ENCODE data around the gene GSG1L.

Gene GSG1L

DNA sequence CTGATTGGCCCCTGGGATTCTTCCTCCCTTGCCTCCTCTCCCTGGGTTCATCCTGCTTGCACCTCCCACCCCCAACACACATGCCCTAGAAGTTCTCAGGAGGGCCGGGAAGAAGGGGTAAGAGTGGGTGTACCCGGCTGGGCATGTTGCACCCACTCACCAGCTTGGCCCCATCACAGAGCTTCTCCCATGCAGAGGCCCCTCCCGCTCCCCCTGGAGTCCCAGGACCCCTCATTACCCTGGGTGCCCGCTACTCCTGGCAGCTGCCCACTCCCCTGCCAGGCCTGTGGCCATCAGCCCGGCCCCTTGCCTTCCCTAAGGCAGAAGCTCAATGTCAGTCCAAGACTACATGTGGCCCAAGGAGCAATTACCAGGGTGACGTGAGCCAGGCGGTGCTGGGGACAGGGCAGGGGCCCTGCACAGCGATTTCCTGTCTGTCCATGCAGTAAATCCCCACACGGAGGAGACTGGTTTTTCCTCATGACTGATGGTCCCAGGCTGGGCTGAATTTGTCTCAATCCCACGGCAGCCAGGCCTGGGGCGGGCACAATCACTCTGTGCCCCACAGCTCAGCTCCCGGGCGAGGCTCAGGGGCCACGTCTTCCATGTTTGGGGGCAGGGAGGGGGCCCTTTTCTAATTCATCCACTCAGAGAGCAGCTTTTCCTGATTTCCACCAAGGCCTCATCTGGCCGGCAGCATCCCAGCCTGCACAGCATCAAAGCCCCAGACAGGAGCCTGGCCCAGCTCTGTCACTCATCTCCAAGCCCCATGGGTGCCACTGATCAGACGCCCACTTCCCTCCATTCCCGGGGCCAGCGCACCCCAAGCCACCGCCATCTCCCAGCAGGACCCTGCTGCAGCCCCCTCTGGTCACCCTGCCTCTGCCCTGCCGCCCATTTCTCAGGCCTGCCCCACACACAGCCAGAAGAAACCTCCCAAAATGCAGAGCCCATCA lies 278.9 kb downstream of the GSG1L start:
- no peak for DNase-seq

DNA sequence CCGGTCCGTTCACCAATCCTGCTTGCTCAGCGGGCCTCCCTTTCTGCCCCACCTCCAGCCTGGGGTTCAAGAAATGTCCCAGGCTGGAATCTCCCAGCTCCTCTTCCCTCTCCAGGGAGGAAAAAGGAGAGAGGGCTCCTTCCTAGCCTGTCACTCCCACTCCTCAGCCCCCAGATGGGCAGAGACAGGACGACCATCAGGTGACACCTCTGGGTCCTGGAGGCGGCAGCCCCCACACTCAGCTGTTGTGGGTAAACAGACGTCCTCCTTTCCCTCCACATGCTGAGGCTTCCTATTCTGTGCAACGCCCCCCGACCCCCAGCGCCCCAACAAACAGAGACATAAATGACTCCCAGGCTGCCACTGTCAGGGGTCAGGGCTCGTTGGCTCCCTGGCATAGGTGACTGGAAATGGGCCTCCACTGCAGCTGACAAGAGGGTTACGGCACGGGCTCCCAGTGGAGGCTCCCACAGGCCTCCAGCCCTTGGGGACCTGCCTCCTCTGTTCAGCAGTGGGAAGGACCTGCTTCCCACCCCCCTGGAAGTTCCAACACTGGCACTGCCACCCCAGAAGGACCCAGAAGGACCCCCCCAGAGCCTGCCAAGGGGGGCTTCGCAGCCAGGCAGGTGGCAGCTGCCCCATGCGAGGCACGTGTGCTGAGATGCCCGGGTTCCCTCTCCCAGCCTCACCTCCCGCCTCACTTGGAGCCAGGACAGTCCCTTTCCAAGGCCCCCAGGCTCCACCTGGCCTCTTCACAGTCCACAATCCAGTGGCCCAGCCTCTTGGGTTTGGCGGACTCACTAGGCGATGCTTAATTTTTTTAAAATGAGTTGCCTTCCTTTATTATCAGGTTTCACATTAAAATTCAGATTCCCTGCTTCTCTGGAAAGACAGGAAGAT lies 281.3 kb downstream of the GSG1L start:
- no peak for DNase-seq

DNA sequence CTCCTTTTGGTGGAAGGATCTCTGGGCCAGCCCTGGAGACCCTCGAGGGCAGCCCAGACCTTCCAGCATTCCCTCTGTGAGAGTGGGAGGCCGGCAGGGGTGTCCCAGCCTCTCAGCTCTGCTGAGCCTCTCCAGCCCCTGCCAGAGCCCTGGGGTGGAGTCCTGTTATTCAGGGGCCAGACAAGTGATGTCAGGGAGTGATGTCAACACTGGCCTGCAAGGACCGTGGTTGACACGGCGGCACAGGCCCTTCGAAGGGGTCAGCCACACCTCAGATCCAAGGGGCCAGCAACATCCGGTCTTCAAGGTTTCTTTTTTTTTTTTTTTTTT lies 282.4 kb downstream of the GSG1L start:
- no peak for DNase-seq

DNA sequence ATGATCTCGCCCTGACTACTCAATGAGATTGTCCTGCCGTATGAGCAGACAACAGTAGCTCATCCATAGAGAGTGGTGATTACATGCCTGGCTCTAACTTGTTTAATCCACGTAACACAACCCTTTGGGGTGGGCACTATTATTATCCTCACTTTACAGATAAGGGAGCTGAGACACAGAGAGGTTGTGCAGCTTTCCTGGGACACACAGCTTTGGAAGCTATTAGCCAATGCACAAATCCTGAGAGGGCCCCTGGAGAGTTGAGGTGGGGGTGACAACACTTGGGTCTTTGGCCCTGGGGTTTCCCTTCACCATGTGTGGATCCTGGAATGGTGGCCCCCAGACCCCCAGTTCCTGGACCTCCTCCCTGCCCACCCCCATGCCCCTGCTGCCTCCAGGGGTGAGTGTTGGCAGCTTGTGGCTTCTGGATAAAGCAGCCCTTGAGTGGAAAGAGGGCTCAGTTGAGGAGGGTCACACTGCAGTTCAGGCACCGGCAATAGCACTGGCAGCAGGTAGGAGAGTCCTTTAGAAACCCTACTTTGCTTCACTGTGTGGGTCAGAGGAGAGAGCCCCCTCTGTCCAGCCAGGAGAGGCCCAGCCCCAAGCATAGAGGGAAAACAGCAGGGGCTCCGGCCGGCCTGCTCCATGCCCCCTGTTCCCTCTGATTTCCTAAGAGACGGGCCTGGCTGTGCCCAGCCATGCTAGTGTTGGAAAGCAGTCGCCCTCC lies 282.9 kb downstream of the GSG1L start:
- no peak for DNase-seq

DNA sequence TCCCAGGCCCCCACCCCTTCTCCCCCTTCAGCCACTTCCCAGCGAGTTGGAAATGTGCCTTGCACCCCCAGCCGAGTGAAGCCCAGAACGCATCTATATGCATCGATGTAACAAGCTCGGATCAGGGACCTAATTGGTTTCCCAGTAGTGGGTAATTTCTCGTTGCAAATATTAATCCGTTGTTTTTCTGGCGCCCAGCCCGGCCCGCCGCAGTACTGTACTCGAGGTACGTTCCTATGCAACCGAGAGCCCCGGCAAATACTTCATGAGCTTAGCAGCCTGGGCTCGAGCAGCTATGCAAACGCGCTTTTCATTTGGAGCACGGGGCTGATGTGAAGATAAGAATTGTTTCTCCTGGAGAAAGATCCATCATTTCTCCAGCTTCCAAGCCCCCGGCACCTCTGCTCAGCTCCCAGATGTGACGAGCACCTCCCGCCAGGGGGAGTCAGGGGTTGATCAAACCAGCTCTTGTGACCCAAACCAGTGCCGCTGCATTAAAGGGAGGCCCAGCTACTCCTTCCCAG lies 283.8 kb downstream of the GSG1L start:
- DNase-seq, result peak; percentile 90

DNA sequence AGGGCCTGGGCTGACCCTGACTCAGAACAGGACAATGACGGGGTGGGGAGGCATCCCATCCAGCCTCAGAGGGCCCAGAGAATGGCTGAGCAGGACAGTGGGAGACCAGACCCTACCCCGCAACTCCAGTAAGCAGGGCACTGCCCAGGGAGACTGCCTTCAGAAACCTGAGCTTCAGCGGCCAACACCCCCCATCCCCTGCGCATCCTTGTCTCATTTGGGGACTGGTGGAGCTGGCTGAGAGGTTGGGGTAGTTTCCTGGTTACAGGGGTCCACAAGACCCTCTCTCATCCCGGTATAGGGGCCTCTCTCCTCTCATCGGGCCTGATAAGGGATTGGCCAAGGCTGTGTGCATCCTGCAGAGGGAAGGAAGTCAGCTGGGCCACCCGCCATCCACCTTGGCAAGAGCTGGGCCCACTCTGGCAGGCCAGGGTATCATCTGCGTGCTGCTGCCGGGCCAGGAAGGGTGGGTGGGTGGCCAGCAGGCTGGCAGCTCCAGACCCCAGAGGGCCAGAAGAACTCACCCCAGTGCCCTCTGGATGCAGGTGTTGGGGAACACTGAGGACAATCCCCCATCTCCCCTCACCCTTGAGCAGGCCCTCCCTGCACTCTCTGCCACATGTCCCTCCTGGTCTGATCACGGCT lies 284.5 kb downstream of the GSG1L start:
- no peak for DNase-seq

DNA sequence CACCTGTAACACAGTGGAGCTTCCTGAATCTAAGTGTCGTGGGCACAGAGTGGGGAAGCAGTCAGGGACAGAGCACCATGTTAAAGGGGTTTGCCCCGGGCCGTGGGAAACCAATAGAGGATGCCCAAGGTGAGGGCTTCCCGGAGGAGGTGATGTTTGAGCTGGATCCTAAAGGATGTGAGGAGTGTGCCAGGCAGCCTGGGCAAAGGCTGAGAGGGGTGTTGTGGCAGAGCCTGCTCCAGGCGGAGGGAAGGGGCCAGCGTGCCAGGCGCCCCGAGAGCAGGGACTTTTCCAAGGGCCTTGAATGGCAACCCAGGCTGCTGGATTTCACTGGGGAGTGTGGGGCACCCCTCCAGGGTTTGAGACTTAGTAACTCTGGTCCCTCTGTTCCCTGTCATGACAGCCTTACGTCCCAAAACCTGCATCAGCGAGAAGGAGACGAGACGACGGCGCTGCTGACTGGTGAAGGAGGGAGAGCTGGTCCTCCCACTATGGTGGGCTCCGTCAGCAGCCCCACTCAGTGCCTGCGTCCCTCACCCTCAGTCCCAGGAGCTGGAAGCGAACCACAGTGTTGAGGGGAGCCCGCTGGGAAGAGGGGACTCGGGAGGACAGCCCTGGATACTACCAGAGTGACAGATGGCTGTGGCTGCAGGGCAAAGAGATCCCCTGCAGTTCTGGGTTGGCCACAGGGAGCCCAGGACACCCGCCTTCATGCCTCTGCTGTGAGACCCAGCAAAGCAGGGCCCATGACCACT lies 285.2 kb downstream of the GSG1L start:
- DNase-seq, result no peak

DNA sequence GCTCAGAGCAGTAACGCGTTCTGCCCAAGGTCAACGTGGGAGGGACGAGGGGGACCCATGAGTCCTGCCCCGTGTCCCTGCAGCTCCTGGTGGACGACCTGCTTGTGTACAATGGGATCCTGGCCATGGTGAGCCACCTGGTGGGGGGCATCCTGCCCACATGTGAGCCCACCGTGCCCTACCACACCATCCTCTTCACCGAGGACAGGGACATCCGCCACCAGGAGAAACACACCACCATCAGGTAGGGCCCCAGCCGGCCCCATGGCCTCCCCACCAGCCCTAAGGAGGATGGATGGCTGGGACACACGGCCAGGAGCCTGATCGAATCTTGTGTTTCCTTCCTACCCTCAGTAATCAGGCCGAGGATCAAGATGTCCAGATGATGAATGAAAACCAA lies 286.0 kb downstream of the GSG1L start:
- DNase-seq, result no peak

DNA sequence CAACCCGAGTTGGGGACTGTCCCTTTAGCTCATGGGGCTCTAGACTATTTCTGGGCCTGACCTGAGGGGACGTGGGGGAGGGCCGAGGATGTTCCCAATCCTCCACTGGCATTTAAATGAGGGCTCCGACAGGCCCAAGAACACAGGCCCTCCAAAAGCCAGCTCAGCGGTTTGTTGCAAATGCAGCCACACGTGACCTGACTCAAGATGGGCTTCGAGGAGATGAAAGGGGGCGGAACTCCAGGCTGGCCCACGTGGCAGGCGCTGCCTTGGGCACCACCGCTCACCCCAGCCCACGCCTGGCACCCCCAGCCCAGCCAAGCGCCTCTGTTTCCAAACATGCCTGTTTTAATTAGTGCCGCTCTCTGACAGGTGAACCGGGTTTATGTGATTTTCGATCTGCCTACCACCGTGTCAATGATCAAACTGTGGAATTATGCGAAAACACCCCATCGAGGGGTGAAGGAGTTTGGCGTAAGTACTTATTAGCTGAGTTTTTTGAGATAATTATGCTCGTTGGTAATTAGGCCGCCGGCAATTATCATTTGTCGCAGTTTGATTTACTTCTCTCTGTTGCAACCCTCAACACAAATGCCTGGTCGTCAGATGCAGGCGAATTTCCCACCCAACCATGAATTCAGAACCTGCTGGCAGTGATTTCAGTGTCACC lies 286.8 kb downstream of the GSG1L start:
- DNase-seq, result no peak

DNA sequence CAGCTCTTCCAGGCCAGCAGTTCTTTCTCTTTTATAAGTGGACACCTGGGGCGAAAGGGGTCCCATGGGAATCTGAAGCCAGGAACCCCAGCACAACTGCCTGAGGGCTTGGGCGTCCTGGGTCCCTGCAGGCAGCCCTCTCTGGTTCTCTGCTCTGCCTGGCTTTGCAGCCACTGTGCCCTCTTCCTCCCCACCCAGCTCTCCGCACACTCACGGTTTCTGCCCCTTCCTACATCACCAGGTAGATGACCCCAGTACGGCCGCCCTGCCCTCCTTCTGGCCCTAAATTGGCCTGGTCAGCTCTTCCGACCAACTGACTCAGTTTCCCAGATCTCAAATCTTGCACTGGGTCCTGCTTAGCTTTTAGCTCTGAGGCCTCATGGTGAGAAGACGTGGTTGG lies 288.3 kb downstream of the GSG1L start:
- DNase-seq, result no peak

DNA sequence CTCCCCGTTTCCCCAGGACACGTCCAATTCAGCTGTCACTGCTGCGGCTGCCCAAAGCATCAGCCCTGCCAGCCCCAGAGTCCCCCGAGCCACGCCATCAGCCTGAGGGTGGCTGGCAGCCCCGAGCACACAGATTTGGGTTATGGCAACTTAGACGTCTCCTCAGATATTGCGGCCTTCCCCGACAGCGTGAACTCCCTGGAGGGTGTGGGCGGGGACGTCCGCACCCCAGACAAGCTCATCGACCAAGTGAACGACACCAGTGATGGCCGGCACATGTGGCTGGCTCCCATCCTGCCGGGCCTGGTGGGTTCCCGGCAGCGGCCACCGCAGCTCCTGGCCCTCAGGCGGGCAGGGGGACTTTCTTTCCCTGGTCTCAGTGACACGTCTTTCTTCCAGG lies 288.7 kb downstream of the GSG1L start:
- no peak for DNase-seq

DNA sequence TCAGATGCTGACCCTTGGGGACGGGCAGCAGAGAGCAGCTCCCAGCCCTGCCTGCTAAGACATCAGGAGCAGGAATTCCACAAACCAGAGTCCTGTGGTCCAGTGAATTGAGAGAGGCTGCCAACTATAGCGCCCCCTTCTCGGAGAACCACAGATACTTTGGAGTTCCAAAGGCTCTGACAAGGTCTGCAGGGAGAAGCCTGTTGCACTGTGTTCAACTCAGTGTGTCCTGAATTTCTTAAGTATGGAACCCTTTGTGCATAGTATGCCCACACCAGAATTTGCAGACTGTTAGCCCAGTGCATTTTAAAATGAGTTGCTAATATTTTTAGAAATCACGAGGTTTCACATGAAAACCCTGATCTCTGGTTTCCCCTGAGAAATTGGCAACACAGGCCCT lies 290.2 kb downstream of the GSG1L start:
- DNase-seq, result no peak

DNA sequence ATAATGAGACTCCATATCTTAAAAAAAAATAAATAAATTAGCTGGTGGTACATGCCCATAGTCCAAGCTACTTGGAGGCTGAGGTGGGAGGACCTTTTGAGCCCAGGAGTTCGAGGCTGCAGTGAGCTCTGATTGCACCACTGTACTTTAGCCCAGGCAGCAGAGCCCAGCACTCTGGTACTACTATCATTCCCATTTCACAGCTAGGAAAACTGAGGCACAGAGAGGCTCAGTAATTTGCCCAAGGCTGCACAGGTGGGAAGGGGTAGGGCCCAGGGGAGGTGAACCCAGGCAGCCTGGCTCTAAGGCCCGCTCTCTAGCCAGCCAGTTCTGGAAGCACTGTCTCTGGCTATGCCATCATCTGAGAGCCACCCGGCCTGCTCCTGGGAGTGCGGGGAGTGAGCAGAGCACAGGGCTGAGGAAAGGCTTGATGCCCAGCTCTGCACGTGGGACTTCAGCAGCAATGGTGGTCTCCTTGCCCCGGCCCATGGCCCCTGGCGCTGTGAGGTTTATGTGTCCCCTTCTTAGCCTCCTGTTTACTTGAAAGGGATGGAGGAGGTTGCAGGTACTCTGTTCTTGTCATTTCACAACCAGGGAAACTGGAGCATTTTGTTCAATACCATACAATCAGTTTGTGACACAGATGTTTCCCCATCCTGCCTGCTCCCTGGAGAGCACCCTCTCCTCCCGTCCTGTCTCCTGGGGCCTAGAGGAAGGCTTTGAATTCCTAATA lies 291.3 kb downstream of the GSG1L start:
- peak; percentile 40 for DNase-seq

DNA sequence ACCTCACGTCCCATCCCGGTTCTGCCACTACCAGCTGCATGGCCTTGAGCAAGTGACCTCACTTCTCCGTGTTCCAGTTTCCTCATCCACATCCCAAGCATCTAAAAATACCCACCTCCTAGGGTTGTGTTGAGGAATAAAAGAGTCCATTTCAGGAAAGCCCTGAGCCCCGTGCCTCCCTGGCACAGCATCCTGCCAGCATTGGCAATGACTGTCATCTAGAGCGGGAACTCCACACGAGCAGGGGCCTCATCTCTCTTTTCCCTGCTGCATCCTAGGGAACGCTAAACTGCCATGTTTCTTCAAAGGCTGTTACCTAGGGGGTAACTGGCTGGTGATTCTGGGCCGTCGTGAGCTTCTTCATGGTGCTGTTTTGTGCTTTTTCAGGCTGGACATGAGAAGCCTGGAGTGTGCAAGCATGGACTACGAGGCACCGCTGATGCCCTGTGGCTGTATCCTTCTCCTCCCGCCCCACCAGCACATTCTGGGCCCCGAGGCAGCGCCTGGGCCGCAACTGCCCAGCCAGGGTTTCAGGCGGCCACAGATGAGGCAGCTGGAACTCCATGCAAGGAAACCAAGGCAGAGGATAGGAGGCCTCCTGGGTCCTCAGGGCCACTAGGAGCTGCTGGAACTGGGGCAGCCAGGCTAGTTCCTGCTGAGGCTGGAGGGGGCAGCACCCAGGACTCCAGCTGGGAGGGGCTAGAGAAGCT lies 292.2 kb downstream of the GSG1L start:
- no peak for DNase-seq

DNA sequence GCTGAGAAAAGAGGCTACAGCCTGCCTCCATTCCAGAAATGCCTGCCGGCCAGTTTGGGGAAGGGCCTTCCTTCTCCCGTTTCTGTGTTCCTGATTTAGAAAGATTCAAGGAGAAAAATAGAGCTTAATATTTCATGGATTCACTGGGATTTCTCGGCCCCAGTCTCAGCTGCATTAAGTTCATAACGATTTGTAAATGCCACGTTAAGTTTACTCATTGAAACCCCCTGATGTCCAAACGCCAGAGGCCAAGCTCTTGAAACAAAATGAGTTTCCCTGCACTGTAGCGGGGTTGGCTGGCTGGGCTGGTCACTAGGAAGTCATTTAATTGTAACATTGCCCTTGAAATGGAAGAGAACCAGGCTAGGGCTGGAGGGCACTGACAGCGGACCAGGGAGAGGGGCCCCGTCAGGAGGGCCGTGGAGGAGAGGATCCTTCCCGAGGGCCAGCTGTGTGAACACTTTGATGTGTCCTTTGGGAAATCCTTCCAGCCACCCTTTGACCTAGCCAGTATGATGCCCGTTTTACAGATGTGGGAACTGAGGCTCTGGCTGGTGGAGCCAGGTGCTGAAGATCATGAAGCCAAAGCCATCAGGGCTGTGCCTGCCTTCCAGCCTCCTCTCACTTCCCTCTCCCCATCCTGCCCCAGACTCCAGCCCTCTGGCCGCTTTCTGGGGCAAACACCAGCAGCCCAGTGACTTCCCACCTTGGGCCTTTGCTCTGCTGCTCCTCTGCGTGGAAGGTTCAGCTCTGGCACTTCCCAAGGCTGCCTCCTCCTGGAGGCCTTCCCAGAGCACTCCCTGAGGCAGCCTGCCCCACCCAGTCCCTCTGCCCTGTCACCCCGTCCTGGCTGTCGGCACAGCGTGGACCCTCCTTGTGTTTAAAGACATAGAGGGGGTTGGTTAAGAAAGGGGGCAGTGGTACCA lies 293.0 kb downstream of the GSG1L start:
- no peak for DNase-seq

DNA sequence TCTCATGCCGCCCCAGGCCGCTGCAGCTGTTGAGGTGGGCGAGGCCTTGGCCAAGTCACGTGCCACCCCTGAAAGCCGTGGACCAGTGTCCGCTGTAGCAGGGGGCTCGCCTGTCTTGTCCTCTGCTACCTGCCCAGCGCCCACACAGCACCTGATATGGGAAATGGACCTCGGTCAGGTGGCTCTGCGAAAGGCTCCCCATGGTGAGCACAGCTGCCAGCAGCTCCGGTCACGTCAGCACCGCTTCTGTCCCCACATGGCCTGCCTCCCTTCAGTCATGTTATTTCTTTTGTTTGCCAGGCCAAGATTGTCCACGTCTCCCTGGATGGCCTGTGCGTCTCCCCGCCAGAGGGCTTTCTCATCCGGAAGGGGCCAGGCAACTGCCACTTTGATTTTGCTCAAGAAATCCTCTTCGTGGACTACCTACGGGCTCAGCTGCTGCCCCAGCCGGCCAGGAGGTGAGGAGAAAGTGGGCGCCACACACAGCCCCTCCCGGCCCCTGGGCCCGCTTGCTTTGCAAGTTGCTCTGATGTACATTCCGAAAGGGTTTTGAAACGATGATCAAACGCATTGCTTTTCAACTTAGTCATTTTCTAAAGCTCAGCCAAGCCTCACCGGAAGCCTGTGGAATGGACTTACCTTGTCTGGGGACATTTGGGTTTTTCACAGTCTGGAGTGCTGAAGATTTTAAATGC lies 293.8 kb downstream of the GSG1L start:
- DNase-seq, result no peak

DNA sequence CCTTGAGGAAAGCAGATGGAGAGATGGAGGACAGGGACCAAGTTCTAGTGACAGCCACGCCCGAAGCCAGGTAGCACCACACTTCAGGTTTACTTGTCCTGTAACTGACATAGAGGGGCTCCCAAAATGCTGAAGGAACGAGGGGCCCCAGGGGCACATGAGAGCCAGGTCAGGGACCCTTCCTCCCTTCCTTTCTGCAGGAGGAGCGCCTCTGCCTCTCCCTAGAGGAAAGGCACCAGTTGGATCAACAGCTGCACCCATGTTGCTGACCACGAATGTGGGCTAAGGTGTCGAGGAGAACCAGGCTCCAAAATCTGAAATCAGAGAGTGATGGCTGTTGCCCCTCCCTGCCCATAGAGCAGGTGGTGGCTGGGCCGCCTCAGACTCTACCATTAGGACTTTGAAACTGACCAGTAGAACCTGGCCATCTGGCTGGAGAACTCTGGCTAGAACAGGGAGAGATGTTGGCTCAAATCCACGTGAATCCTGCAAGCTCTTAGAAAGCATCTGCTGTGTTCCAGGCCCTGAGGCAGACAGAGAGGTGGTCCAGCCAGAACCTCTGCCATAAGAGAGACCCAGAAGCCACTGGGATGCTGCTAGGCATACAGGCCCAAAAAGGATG lies 294.8 kb downstream of the GSG1L start:
- DNase-seq, result peak; percentile 11
